H1 (cell line): ENCODE measurements around the gene HOXA10. TPM values are rescaled to one million over a fixed set of nuclear protein-coding genes. Genes with fewer than 3 reads are reported as not detected.

Experiments
- CTCF ChIA-PET: fragments of 300-600 bp; sonication (Branson Sonifier 250); formaldehyde crosslinking; loops from one replicate; lab custom pipeline; 2021; ENCODE audit not compliant: partially characterized antibody; lab: Charles Lee
- POLR2A ChIA-PET: fragments of 300-600 bp; sonication (Branson Sonifier 250); formaldehyde crosslinking; loops from one replicate; lab custom pipeline; 2021; ENCODE audit warnings: inconsistent platforms; ENCODE audit not compliant: partially characterized antibody; lab: Charles Lee
- DNase-seq, 2 experiments: peaks; one replicate each; pipeline versions ENCODE4 v3.0.0 to v3.0.0-alpha.2; 2010 to 2022; ENCODE audit warnings: low spot score in 2 of 2, low read depth in 1 of 2, mixed read lengths in 1 of 2
- FAIRE-seq: peaks from 2 replicates; lab custom pipeline; 2011; peaks lifted over from hg19 to GRCh38; lab: Jason Lieb, UNC
- H2AFZ ChIP-seq: 2 replicates; pipeline ENCODE4 v1.8.1; 2012; ENCODE audit warnings: low read length, inconsistent platforms
- H2AK5ac ChIP-seq: 2 replicates; pipeline ENCODE4 v1.6.1; 2013; ENCODE audit warnings: low read depth, low read length
- H2BK120ac ChIP-seq: replicated peaks from 2 replicates; pipeline ENCODE3; 2013; ENCODE audit warnings: low read depth, low read length, inconsistent platforms
- H2BK12ac ChIP-seq: 2 replicates; pipeline ENCODE4 v1.6.1; 2013; ENCODE audit warnings: low read depth, low read length
- H2BK15ac ChIP-seq: 2 replicates; pipeline ENCODE4 v1.6.1; 2013; ENCODE audit warnings: low read length
- H2BK20ac ChIP-seq: 2 replicates; pipeline ENCODE4 v1.6.1; 2013; ENCODE audit warnings: low read length
- H2BK5ac ChIP-seq: 2 replicates; pipeline ENCODE4 v1.6.1; 2013; ENCODE audit warnings: low read depth, low read length
- H3K14ac ChIP-seq: 2 replicates; pipeline ENCODE4 v1.6.1; 2013; ENCODE audit warnings: inconsistent platforms; ENCODE audit not compliant: insufficient read length
- H3K18ac ChIP-seq: 2 replicates; pipeline ENCODE4 v1.6.1; 2013; ENCODE audit warnings: low read length; ENCODE audit errors: extremely low read depth
- H3K23ac ChIP-seq: 2 replicates; pipeline ENCODE4 v1.6.1; 2013; ENCODE audit warnings: inconsistent platforms; ENCODE audit not compliant: insufficient read length
- H3K23me2 ChIP-seq: 2 replicates; pipeline ENCODE4 v1.6.1; 2013; ENCODE audit warnings: low read depth, low read length
- H3K27ac ChIP-seq: 2 replicates; pipeline ENCODE4 v1.6.1; 2011; ENCODE audit warnings: low read depth, low read length, inconsistent platforms
- H3K27me3 ChIP-seq, 4 experiments: replicated peaks in 1 of 4; 1 replicate in 1 of 4; 2 replicates in 3 of 4; pipeline versions ENCODE4 v1.6.1 to v1.8.1; 2011 to 2013; ENCODE audit warnings: low read length in 3 of 4, mild to moderate bottlenecking in 3 of 4, inconsistent platforms in 2 of 4, mixed read lengths in 2 of 4, moderate library complexity in 1 of 4; ENCODE audit not compliant: control insufficient read depth in 3 of 4, insufficient read depth in 3 of 4; ENCODE audit errors: extremely low read depth in 1 of 4
- H3K36me3 ChIP-seq, 4 experiments: 2 replicates each; pipeline versions ENCODE4 v1.6.1 to v1.8.1; 2011 to 2013; ENCODE audit warnings: mild to moderate bottlenecking in 4 of 4, low read length in 3 of 4, moderate library complexity in 2 of 4, control low read depth in 1 of 4, inconsistent platforms in 1 of 4; ENCODE audit not compliant: insufficient read depth in 4 of 4, control insufficient read depth in 2 of 4
- H3K4ac ChIP-seq: replicated peaks from 2 replicates; pipeline ENCODE3; 2013; ENCODE audit warnings: low read length, low read depth, mixed read lengths, inconsistent platforms; ENCODE audit not compliant: insufficient read length
- H3K4me1 ChIP-seq, 4 experiments: replicated peaks in 1 of 4; 1 replicate in 1 of 4; 2 replicates in 3 of 4; pipeline versions ENCODE4 v1.6.1 to v1.8.1; 2011 to 2013; ENCODE audit warnings: low read length in 3 of 4, inconsistent platforms in 2 of 4, mixed read lengths in 1 of 4; ENCODE audit not compliant: insufficient read depth in 4 of 4, control insufficient read depth in 3 of 4
- H3K4me2 ChIP-seq, 2 experiments: 2 replicates each; pipeline versions ENCODE4 v1.6.1 to v1.8.1; 2011 to 2013; ENCODE audit warnings: low read depth in 2 of 2, low read length in 2 of 2, control low read depth in 1 of 2, inconsistent platforms in 1 of 2, mild to moderate bottlenecking in 1 of 2; ENCODE audit not compliant: insufficient read depth in 1 of 2
- H3K4me3 ChIP-seq, 4 experiments: fragments of 200-600, 300-600 bp in 1 of 4; sonication (generic), shearing (Covaris generic), sonication (Bioruptor Twin) in 1 of 4; 2 replicates each; pipeline versions ENCODE4 v1.5.1 to v1.8.1; 2011 to 2016; ENCODE audit warnings: low read length in 4 of 4, low read depth in 3 of 4, control low read depth in 2 of 4, inconsistent platforms in 2 of 4, mild to moderate bottlenecking in 2 of 4, mixed read lengths in 1 of 4, moderate library complexity in 1 of 4; ENCODE audit not compliant: insufficient read depth in 2 of 4; ENCODE audit errors: extremely low read depth in 1 of 4
- H3K56ac ChIP-seq: replicated peaks from 2 replicates; pipeline ENCODE3; 2013; ENCODE audit warnings: low read depth, mild to moderate bottlenecking, mixed read lengths, low read length, inconsistent platforms; ENCODE audit not compliant: insufficient read length
- H3K79me1 ChIP-seq: 2 replicates; pipeline ENCODE4 v1.6.1; 2013; ENCODE audit warnings: low read depth, low read length, control low read depth
- H3K79me2 ChIP-seq, 2 experiments: 2 replicates each; pipeline versions ENCODE4 v1.6.1 to v1.8.1; 2012 to 2013; ENCODE audit warnings: low read length in 2 of 2, mild to moderate bottlenecking in 2 of 2, inconsistent platforms in 1 of 2; ENCODE audit not compliant: insufficient read depth in 2 of 2, control insufficient read depth in 1 of 2
- H3K9ac ChIP-seq, 4 experiments: replicated peaks in 1 of 4; 1 replicate in 1 of 4; 2 replicates in 3 of 4; pipeline versions ENCODE4 v1.6.1 to v1.8.1; 2011 to 2013; ENCODE audit warnings: low read depth in 3 of 4, low read length in 3 of 4, control low read depth in 2 of 4, mild to moderate bottlenecking in 2 of 4, moderate library complexity in 2 of 4, inconsistent platforms in 1 of 4; ENCODE audit errors: extremely low read depth in 1 of 4
- H3K9me3 ChIP-seq, 2 experiments: 2 replicates each; pipeline versions ENCODE4 v1.6.1 to v1.8.1; 2012 to 2013; ENCODE audit warnings: mild to moderate bottlenecking in 2 of 2, moderate library complexity in 2 of 2, control low read depth in 1 of 2, inconsistent platforms in 1 of 2, low read depth in 1 of 2, low read length in 1 of 2, mixed read lengths in 1 of 2; ENCODE audit not compliant: insufficient read depth in 2 of 2
- H4K20me1 ChIP-seq, 2 experiments: replicated peaks in 1 of 2; 2 replicates each; pipeline versions ENCODE3 to v1.8.1; 2011 to 2013; ENCODE audit warnings: inconsistent platforms in 2 of 2, low read length in 2 of 2, mild to moderate bottlenecking in 1 of 2; ENCODE audit not compliant: insufficient read depth in 2 of 2, control insufficient read depth in 1 of 2
- H4K5ac ChIP-seq: 2 replicates; pipeline ENCODE4 v1.6.1; 2013; ENCODE audit warnings: low read length, low read depth, mixed read lengths, inconsistent platforms; ENCODE audit not compliant: insufficient read length
- H4K8ac ChIP-seq: 2 replicates; pipeline ENCODE4 v1.8.0; 2013; ENCODE audit warnings: mild to moderate bottlenecking, moderate library complexity, low read length, inconsistent platforms; ENCODE audit not compliant: insufficient read depth; ENCODE audit errors: extremely low read depth
- H4K91ac ChIP-seq: replicated peaks from 2 replicates; pipeline ENCODE3; 2013; ENCODE audit warnings: low read length, mixed read lengths, inconsistent platforms; ENCODE audit not compliant: insufficient read length
- ATF3 ChIP-seq: IDR thresholded peaks from 2 replicates; pipeline ENCODE4 v1.6.1; 2011; ENCODE audit warnings: low read depth, mild to moderate bottlenecking, low read length; ENCODE audit not compliant: insufficient read depth
- CBX8 ChIP-seq: fragments of 300-800, 300-1000 bp; sonication (generic); IDR thresholded peaks from 2 replicates; pipeline ENCODE4 v1.7.1; 2016; ENCODE audit warnings: low read depth, low read length, borderline replicate concordance
- CEBPB ChIP-seq: IDR thresholded peaks from 2 replicates; pipeline ENCODE4 v1.6.1; 2012; ENCODE audit warnings: low read depth, low read length
- EGR1 ChIP-seq: IDR thresholded peaks from 2 replicates; pipeline ENCODE4 v1.6.1; 2011; ENCODE audit warnings: low read depth, low read length, borderline replicate concordance
- EZH2 ChIP-seq: fragments of 200-600 bp; sonication (generic); IDR thresholded peaks from 2 replicates; pipeline ENCODE4 v1.7.1; 2012; ENCODE audit warnings: low read depth, mild to moderate bottlenecking, moderate library complexity, low read length, inconsistent platforms; ENCODE audit not compliant: severe bottlenecking
- HDAC6 ChIP-seq: IDR thresholded peaks from one replicate; pipeline ENCODE4 v1.7.1; 2012; ENCODE audit warnings: low read depth, mild to moderate bottlenecking, inconsistent platforms, low read length, moderate library complexity
- JUN ChIP-seq: IDR thresholded peaks from 2 replicates; pipeline ENCODE4 v1.6.1; 2011; ENCODE audit warnings: low read depth, mild to moderate bottlenecking, improper control_type of control experiment, low read length
- NANOG ChIP-seq: IDR thresholded peaks from 2 replicates; pipeline ENCODE4 v1.6.1; 2011; ENCODE audit warnings: low read length, low read depth, mild to moderate bottlenecking, inconsistent platforms; ENCODE audit not compliant: insufficient read depth, poor library complexity, severe bottlenecking
- POLR2A ChIP-seq, 2 experiments: IDR thresholded peaks; 1 replicate in 1 of 2; 2 replicates in 1 of 2; pipeline ENCODE4 v1.6.1; 2011; ENCODE audit warnings: low read depth in 2 of 2, low read length in 2 of 2, mild to moderate bottlenecking in 2 of 2; ENCODE audit errors: control extremely low read depth in 1 of 2
- RBBP5 ChIP-seq: IDR thresholded peaks from 2 replicates; pipeline ENCODE4 v1.7.1; 2012; ENCODE audit warnings: low read depth, mild to moderate bottlenecking, inconsistent platforms, low read length, moderate library complexity, borderline replicate concordance
- SUZ12 ChIP-seq: fragments of 200-600 bp; sonication (generic); IDR thresholded peaks from 2 replicates; pipeline ENCODE4 v1.6.1; 2012; ENCODE audit warnings: mild to moderate bottlenecking, inconsistent platforms, low read length, moderate library complexity, mixed read lengths
- YY1 ChIP-seq: IDR thresholded peaks from 2 replicates; pipeline ENCODE4 v1.6.1; 2011; ENCODE audit warnings: low read depth, mild to moderate bottlenecking, low read length
- WGBS, 2 experiments: shearing (Covaris generic) in 1 of 2; methylation state at CpG; one replicate each; pipeline versions ENCODE4 v1.1.6 to v1.1.7; 2013 to 2015; ENCODE audit warnings: low lambda C conversion rate in 2 of 2, mixed read lengths in 2 of 2, inconsistent platforms in 1 of 2, low coverage in 1 of 2, missing lambda C conversion rate in 1 of 2; ENCODE audit not compliant: insufficient replicate concordance in 2 of 2, insufficient coverage in 1 of 2, insufficient read length in 1 of 2; ENCODE audit errors: extremely low coverage in 1 of 2, missing lambda C conversion rate in 1 of 2; 5-methylcytosine and 5-hydroxymethylcytosine counted together
- polyA plus RNA-seq, 7 experiments: library from polyadenylated mRNA; depleted of rRNA in 3 of 7; stranded (reverse) in 5 of 7; unstranded in 2 of 7; fragments of >200 nt in 5 of 7; fragments of 200-250 nt in 2 of 7; gene quantifications; 1 replicate in 5 of 7; 2 replicates in 1 of 7; 4 replicates in 1 of 7; pipeline versions ENCODE4 v1.2.1 to v1.2.3, GENCODE V29; 2011 to 2013; ENCODE audit warnings: missing spikeins in 2 of 7, mixed read lengths in 2 of 7
- total RNA-seq: library from RNA; stranded (reverse); fragmentation: NEBNext Ultra II Directional; extraction: Animal tissue kit (Norgen Biotek cat#: 25700); gene quantifications from 2 replicates; pipeline ENCODE4 v1.2.1, GENCODE V29; 2021

HOXA10 gene
- total and polyA plus RNA-seq, 2 of the 8 experiments (the other 6 are each of a cell fraction or from before 2014, with no cell fraction given), result not detected

- no peak for FAIRE-seq
- Histone ChIP-seq H4K5ac (no peak overlapping the region), H3K36me3 (no peaks in the 10 kb centered on the region), H3K4ac (no peak overlapping the region), H2BK12ac (no peak overlapping the region), H3K18ac (no peak overlapping the region), H4K8ac (no peak overlapping the region), H4K20me1 (peaks cover 28 to 29% of the 10 kb centered on the region in 2 experiments), H3K79me2 (no peaks in the 10 kb centered on the region), H3K23ac (no peak overlapping the region), H2AK5ac (no peak overlapping the region), H2BK15ac (no peak overlapping the region), H2BK20ac (no peak overlapping the region), H3K4me1 (0 out of 7 replicates have a peak, but pooled peaks cover 0 to 2% (median 0%) of the 10 kb centered on the region in 4 experiments), H3K4me3 (no peak overlapping the region), H4K91ac (no peak overlapping the region), H3K9me3 (no peaks in the 10 kb centered on the region), H3K9ac (no peak overlapping the region), H3K4me2 (no peak overlapping the region; a peak in 1 of 4 replicates), H3K14ac (no peak overlapping the region), H3K79me1 (no peaks in the 10 kb centered on the region), H3K27ac (no peak overlapping the region), H2BK120ac (no peak overlapping the region), H2AFZ (no peak overlapping the region), H3K27me3 (peaks cover 100% of the 10 kb centered on the region in 4 experiments), H3K23me2 (no peaks in the 10 kb centered on the region; the same call in 1 of the 2 replicates), H2BK5ac (no peak overlapping the region), H3K56ac (no peak overlapping the region)
- peak in 1 of 2 experiments; percentile 52 for DNase-seq
- 10% methylated on average over 42 of the region's 42 CpGs; no CpG with 5 or more reads in 1 of the 2 experiments for WGBS, 2 experiments
- CTCF ChIA-PET, result interaction anchor here (0.9 to 1.4 kb wide), 2 partner anchors 21 to 23 kb away, joined by 3 to 4 read pairs; partner anchors contain the start of gene HOXA5
- POLR2A ChIA-PET, result no interaction called here
- TF ChIP-seq NANOG (no peak), EZH2 (peak; percentile 92), CEBPB (no peak), JUN (no peak), ATF3 (no peak), RBBP5 (no peak), CBX8 (0 out of 2 replicates have a peak, but pooled peaks have one; percentile 23), SUZ12 (peak; percentile 91), POLR2A (IDR thresholded peaks at IDR 0.05; ENCODE audit: control extremely low read depth in 1 of 2, low read depth in 2 of 2, low read length in 2 of 2) (no peak), YY1 (0 out of 2 replicates have a peak, but pooled peaks have one; percentile 32), HDAC6 (no peak), EGR1 (no peak)
Observed at GRCh38 chr7:27122077-27122910, 51.8 kb downstream of the HOXA10 start.
